HG02759 (cell line): ENCODE results near the gene DPY19L1.
A peak's percentile ranks its signal among the peaks of the same experiment; 100 is the strongest.
"Not testable (repeated sequence)": the region's sequence is repeated elsewhere in the genome, so short reads cannot be mapped to it uniquely, and the experiment has no call there.

Experiments
- ATAC-seq: cut with Tn5 transposase; IDR thresholded peaks from one replicate; pipeline ENCODE4 v1.9.1; 2021; ENCODE audit warnings: mild to moderate bottlenecking, moderate library complexity; ENCODE audit not compliant: unreplicated experiment

Gene DPY19L1

DNA sequence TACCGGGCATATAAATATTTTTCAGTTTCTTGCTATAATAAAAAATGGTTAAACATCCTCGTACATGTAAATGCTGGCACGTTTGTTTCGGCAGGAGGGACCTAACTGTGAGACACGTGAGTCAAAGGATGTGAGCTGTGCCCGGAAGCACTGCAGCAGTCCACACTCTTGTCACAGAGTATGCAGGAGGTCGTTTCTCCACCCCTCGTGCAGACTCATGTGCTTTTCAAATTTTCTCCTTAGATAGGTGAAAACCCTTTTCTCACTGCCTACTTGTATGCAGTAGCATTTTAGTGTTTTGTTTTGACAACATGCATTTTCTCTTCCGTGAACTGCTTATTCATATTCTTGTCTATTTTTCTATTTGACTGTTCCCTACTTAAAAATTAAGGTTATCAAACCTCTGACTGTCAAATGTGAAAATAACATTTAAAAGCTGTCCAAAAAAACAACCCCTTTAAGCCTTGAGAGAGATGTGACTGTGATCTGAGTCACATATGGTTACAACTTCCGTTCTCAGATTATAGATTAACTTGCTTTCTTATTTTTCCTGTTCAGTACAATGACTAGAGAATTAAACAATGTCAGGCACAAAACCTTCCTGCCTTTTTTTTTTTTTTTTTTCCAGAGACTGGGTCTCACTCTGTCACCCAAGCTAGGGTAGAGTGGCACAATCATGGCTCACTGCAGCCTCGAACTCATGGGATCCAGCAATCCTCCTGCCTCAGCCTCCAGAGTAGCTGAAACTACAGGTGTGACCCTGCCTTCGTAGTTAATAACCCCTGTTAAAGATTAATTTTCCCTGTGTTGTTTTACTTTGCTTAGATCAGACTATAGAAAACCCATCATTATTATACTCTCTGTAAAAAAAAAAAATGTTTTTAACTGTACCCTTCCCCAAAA lies 45.1 kb downstream of the DPY19L1 start:
- ATAC-seq, result peak; percentile 87

DNA sequence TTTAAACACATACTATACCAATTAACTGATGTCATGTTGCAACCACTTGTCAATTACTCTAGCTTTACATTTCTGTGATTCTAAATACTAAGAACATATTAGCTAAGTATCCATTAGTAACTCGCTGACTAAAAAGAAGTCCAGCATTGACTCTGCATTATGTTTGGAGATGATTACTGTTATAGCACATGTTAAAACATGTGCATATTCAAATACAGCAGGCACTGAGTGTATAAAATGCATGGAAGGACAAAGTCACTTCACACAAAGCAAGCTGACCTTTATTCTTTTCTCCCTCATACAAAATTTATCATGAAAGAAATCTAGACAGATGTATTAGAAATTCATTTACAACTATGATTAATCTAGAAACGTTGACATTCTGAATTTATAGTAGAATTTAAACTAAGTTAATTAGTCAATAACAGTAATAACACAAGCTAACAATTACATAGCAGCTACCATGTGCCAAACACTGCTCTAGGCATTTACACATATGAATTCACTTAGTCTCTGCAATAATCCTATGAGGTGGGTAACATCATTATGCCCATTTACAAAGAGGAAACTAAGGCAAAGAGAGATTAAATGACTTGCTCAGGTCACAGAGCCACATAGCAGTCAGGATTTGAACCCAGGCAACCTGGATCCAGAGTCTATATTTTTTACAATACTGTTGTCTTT lies 48.7 kb downstream of the DPY19L1 start:
- ATAC-seq, result not testable (repeated sequence)

- ATAC-seq, result not testable (repeated sequence)
Measured at GRCh38 chr7:34985155-34985554, 52.1 kb downstream of the DPY19L1 start.

DNA sequence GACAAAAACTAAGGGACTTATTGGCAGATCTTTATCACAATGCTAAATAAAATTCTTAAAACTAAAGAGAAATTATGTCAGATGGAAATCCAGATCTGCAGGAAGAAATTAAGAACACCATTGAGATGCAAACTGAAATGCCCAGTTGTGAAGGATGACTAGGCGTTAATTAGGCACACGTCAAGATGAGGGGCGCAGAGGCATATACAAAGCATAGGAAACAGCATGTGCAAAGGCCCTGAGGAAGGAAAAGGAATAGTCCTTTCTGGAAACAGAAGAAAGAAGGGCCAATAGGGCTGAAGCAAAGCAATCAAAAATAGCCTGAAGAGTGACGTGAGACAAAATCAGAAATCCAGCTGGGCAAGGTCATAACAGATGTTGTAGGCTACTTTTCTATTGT lies 53.1 kb downstream of the DPY19L1 start:
- ATAC-seq, result not testable (repeated sequence)

DNA sequence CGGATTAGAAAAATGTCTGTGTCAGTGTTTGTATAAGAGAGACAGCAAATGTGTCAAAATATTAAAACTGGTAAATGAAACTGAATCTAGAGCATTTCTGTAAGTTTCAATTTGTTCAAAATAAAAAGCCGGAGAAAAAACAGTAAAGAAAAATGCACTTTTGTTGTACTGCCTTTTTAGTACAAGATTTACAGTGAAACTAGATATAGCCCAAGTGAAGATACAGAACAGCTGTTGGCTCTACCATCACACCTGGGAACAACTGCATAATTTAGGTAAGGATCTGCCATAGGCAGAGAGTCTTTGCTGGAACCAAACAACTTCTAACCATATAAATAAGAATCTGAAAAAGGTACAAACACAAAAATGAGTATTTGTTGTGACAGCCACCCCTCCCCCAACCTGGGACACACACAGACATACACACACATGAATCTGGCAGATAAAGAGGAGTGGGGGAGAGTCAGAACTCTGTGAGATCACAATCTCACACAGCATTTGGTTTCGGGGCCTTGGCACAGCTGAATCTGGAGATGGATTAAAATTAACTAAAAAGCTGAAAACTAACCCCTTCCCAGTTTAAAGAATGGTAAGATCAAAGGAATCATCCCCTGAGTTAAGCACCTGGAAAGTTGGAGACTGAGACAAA lies 54.8 kb downstream of the DPY19L1 start:
- ATAC-seq, result no peak

GRCh38 chr7:34979124-34979523 lies 58.2 kb downstream of the DPY19L1 start:
- ATAC-seq, result not testable (repeated sequence)

- no peak for ATAC-seq
Measured at GRCh38 chr7:34973400-34973760, 63.9 kb downstream of the DPY19L1 start.

- ATAC-seq, result not testable (repeated sequence)
Measured at GRCh38 chr7:34972739-34973399, 64.4 kb downstream of the DPY19L1 start.

GRCh38 chr7:34967818-34968217 lies 69.5 kb downstream of the DPY19L1 start:
- ATAC-seq, result not testable (repeated sequence)

GRCh38 chr7:34966504-34966903 lies 70.8 kb downstream of the DPY19L1 start:
- ATAC-seq, result not testable (repeated sequence)

GRCh38 chr7:34958021-34958420 lies 79.3 kb downstream of the DPY19L1 start:
- ATAC-seq, result no peak

DNA sequence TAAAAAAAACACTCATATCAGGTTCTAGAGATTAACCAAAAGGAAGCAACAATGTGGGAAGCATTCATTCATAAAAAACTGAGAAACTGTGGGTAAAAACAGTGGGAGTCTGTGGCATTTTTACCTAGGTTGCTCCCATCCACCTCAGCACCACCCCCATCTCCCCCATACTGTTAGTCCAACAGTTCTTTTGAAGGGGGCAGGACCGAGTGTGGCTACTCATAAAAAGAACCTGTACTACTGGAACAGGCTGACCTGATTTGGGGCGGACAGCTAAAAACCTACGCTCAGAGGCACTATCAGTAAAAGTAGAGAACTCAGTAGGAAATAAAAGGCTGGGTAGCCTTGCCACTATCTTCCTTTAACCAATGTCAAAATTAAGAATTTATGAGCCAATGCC lies 84.5 kb downstream of the DPY19L1 start:
- no peak for ATAC-seq

GRCh38 chr7:34949361-34949760 lies 87.9 kb downstream of the DPY19L1 start:
- ATAC-seq, result no peak

DNA sequence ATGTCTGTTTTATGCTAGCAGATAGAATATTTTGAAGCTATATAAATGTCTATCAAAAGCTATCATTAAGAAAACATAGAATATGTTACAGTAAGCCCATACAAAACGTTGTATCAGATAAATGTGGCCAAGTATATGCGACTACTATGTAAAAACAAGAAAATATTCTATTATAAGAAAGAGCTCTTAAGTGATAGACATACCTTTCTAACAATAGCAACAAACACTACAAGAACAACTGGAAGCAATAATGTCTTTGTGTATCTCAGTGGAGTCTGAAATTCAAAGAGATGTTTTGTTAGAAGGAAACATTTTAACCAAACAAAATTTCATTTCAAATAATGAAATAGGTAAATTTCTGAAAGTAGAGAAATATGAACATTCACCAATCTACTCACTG lies 89.9 kb downstream of the DPY19L1 start:
- not testable (repeated sequence) for ATAC-seq

DNA sequence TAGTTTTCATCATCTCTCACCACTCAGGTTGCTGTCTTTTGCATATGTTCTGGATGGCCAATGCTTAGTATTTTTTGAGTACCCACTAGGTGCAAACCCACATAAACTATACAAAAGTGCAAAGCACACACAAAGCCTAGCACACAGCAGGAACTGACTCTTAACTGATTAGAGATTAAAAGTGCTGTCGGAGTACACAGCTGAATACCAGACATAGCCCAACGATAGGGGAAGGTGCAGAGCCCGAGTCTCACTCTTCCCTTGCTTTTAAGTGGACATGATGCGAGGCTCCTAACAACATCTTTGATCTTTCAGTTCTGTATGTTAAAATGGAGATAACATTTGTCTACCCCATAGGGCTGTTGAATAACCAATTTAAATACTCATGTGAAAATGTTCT lies 90.8 kb downstream of the DPY19L1 start:
- no peak for ATAC-seq

GRCh38 chr7:34945894-34946477 lies 91.3 kb downstream of the DPY19L1 start:
- ATAC-seq, result not testable (repeated sequence)

- ATAC-seq, result no peak
Measured at GRCh38 chr7:34939175-34939574, 98.1 kb downstream of the DPY19L1 start.

DNA sequence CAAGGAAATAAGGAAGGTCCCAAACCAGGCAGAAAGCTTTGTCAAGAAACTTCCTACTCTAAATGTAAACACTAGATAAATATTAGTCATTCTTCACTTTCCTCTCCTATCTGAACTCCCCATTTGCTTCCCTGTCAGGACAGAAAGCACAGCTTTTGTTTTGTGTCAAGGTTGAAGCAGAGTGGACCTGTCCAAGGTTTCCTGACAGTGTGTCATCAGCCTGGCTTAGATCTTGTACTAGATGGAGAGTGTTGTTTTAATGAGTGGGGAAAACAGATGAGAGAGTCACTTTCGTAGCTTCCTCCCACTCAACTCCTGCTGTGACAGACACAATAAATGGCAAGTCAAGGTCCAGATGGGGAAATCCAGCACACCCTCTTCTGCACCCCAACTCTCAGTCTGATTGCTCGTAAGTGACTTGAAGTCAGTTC lies 101.5 kb downstream of the DPY19L1 start:
- ATAC-seq, result not testable (repeated sequence)

- ATAC-seq, result no peak
Measured at GRCh38 chr7:34931739-34932138, 105.5 kb downstream of the DPY19L1 start.

GRCh38 chr7:34929783-34930182 lies 107.5 kb downstream of the DPY19L1 start:
- ATAC-seq, result not testable (repeated sequence)

GRCh38 chr7:34928560-34928959 lies 108.7 kb downstream of the DPY19L1 start:
- ATAC-seq, result no peak
